Measurements from ENCODE around the gene SNX15.
A peak's percentile ranks its signal among the peaks of the same experiment; 100 is the strongest.

SNX15 gene

GRCh38 chr11:65056999-65057398 lies 29.8 kb downstream of the SNX15 start:
- no peak for DNase-seq (ENCODE audit: low read depth in 2 of 2)

- DNase-seq (ENCODE audit: low read depth in 2 of 2) = no peak
Observed at GRCh38 chr11:65057526-65057925, 30.3 kb downstream of the SNX15 start.

- DNase-seq (ENCODE audit: low read depth in 2 of 2) = no peak
Observed at GRCh38 chr11:65058012-65058411, 30.8 kb downstream of the SNX15 start.

- DNase-seq (ENCODE audit: low read depth in 2 of 2) = no peak
Observed at GRCh38 chr11:65058419-65059054, 31.3 kb downstream of the SNX15 start, which contains the start of gene NAALADL1. Gene NAALADL1 (minus strand): TSS chr11:65058553. CDS start chr11:65058521, 32 bp downstream.

- no peak for DNase-seq (ENCODE audit: low read depth in 2 of 2)
Observed at GRCh38 chr11:65059523-65059922, 32.3 kb downstream of the SNX15 start.

- DNase-seq (ENCODE audit: low read depth in 2 of 2) = no peak
Observed at GRCh38 chr11:65059959-65060824, 33.0 kb downstream of the SNX15 start.

GRCh38 chr11:65060913-65061408 lies 33.7 kb downstream of the SNX15 start:
- no peak for DNase-seq (ENCODE audit: low read depth in 2 of 2)

- DNase-seq (ENCODE audit: low read depth in 2 of 2) = no peak
Observed at GRCh38 chr11:65063532-65063931, 36.3 kb downstream of the SNX15 start.

GRCh38 chr11:65064847-65065240 lies 37.6 kb downstream of the SNX15 start:
- DNase-seq (ENCODE audit: low read depth in 2 of 2) = no peak

- no peak for DNase-seq (ENCODE audit: low read depth in 2 of 2)
Observed at GRCh38 chr11:65065851-65066250, 38.6 kb downstream of the SNX15 start.

- no peak for DNase-seq (ENCODE audit: low read depth in 2 of 2)
Observed at GRCh38 chr11:65066315-65066714, 39.1 kb downstream of the SNX15 start.

- DNase-seq (ENCODE audit: low read depth in 2 of 2) = no peak
Observed at GRCh38 chr11:65066805-65067291, 39.6 kb downstream of the SNX15 start.

GRCh38 chr11:65067446-65067845 lies 40.2 kb downstream of the SNX15 start:
- no peak for DNase-seq (ENCODE audit: low read depth in 2 of 2)

- DNase-seq (ENCODE audit: low read depth in 2 of 2) = no peak
Observed at GRCh38 chr11:65069217-65069616, 42.0 kb downstream of the SNX15 start.

GRCh38 chr11:65071907-65072630 lies 44.8 kb downstream of the SNX15 start:
- no peak for DNase-seq (ENCODE audit: low read depth in 2 of 2)

GRCh38 chr11:65072631-65072966 lies 45.4 kb downstream of the SNX15 start:
- DNase-seq (ENCODE audit: low read depth in 2 of 2) = no peak

- DNase-seq (ENCODE audit: low read depth in 2 of 2) = no peak
Observed at GRCh38 chr11:65077451-65077850, 50.2 kb downstream of the SNX15 start.

GRCh38 chr11:65078151-65078550 lies 50.9 kb downstream of the SNX15 start:
- DNase-seq (ENCODE audit: low read depth in 2 of 2) = peak; percentile 23 to 45

- DNase-seq (ENCODE audit: low read depth in 2 of 2) = no peak
Observed at GRCh38 chr11:65078786-65079342, 51.6 kb downstream of the SNX15 start.

GRCh38 chr11:65083134-65083833 lies 56.0 kb downstream of the SNX15 start:
- DNase-seq (ENCODE audit: low read depth in 2 of 2) = no peak

Data from activated CD8-positive, alpha-beta memory T cell treated with anti-CD3 and anti-CD28 coated beads for 4 hours (primary cell).